Natural killer cell (primary cell): ENCODE data around the gene RSAD2. TPM values are rescaled to one million over a fixed set of nuclear protein-coding genes. Genes with fewer than 3 reads are reported as not detected.
A peak's percentile ranks its signal among the peaks of the same experiment; 100 is the strongest.

Source experiments
- ATAC-seq, 3 donors: fragments of 150-1000 bp in 2 of 3; fragments of 200-7000 bp in 1 of 3; cut with Tn5 transposase; 1 replicate in 1 of 3; 2 replicates in 2 of 3; pipeline ENCODE4 v1.10.0; 2021; ENCODE audit warnings: mild to moderate bottlenecking in 2 of 3, moderate library complexity in 2 of 3
- DNase-seq, 2 donors: peaks; one replicate each; pipeline versions ENCODE4 v3.0.0 to v3.0.0-alpha.2; 2013 to 2021; ENCODE audit warnings: mixed read lengths in 1 of 2
- H3K27ac ChIP-seq: one replicate; pipeline ENCODE4 v1.5.1; 2013; ENCODE audit warnings: mild to moderate bottlenecking, low read length
- H3K27me3 ChIP-seq: one replicate; pipeline ENCODE4 v1.6.1; 2013; ENCODE audit warnings: low read length; ENCODE audit not compliant: control insufficient read depth, insufficient read depth
- H3K36me3 ChIP-seq: one replicate; pipeline ENCODE4 v1.6.1; 2013; ENCODE audit warnings: low read length; ENCODE audit not compliant: control insufficient read depth, insufficient read depth
- H3K4me1 ChIP-seq: one replicate; pipeline ENCODE4 v1.6.1; 2013; ENCODE audit warnings: low read length; ENCODE audit not compliant: control insufficient read depth, insufficient read depth
- H3K4me3 ChIP-seq: one replicate; pipeline ENCODE4 v1.5.1; 2013; ENCODE audit warnings: low read length
- H3K9me3 ChIP-seq: one replicate; pipeline ENCODE4 v1.6.1; 2013; ENCODE audit warnings: low read length; ENCODE audit not compliant: control insufficient read depth, insufficient read depth
- H3K27ac Mint-ChIP-seq, 2 donors: one replicate each; pipeline ENCODE4 v1.8.0; 2022; ENCODE audit warnings: mild to moderate bottlenecking in 2 of 2, mixed read lengths in 2 of 2, moderate library complexity in 1 of 2
- H3K27me3 Mint-ChIP-seq, 2 donors: one replicate each; pipeline ENCODE4 v1.8.0; 2022; ENCODE audit warnings: low read depth in 2 of 2, mixed read lengths in 2 of 2
- H3K36me3 Mint-ChIP-seq: one replicate; pipeline ENCODE4 v1.8.0; 2022; ENCODE audit warnings: mixed read lengths
- H3K4me1 Mint-ChIP-seq, 2 donors: one replicate each; pipeline ENCODE4 v1.8.0; 2022; ENCODE audit warnings: mixed read lengths in 2 of 2
- H3K4me3 Mint-ChIP-seq: one replicate; pipeline ENCODE4 v1.8.0; 2022; ENCODE audit warnings: mild to moderate bottlenecking, moderate library complexity, mixed read lengths
- H3K9me3 Mint-ChIP-seq, 2 donors: one replicate each; pipeline ENCODE4 v1.8.0; 2022; ENCODE audit warnings: mixed read lengths in 2 of 2
- WGBS: methylation state at CpG from one replicate; pipeline ENCODE4 v1.1.7; 2013; ENCODE audit warnings: missing lambda C conversion rate; ENCODE audit not compliant: insufficient coverage; 5-methylcytosine and 5-hydroxymethylcytosine counted together
- intact Hi-C: fragments of 100-400 bp; cut with micrococcal nuclease; formaldehyde crosslinking; loops from one replicate; pipeline ENCODE4 v1.14.2; 2022
- total RNA-seq, 4 donors: library from RNA; stranded (reverse); fragments of 120-200 nt in 1 of 4; gene quantifications; one replicate each; pipeline versions ENCODE4 v1.2.3 to v1.2.4, GENCODE V29; 2013 to 2022
- TF ChIP-seq, protein P1 (sequence below): fragments of 200-600 bp; IDR thresholded peaks from one replicate; pipeline ENCODE4 v1.8.0; 2022; ENCODE audit warnings: antibody characterized with exemption

Gene RSAD2
- total RNA-seq, 3 donors from 2014 or later (not counting 1 experiment from before 2014, with no cell fraction given): 7.9 to 12.0 (median 9.4) TPM

DNA sequence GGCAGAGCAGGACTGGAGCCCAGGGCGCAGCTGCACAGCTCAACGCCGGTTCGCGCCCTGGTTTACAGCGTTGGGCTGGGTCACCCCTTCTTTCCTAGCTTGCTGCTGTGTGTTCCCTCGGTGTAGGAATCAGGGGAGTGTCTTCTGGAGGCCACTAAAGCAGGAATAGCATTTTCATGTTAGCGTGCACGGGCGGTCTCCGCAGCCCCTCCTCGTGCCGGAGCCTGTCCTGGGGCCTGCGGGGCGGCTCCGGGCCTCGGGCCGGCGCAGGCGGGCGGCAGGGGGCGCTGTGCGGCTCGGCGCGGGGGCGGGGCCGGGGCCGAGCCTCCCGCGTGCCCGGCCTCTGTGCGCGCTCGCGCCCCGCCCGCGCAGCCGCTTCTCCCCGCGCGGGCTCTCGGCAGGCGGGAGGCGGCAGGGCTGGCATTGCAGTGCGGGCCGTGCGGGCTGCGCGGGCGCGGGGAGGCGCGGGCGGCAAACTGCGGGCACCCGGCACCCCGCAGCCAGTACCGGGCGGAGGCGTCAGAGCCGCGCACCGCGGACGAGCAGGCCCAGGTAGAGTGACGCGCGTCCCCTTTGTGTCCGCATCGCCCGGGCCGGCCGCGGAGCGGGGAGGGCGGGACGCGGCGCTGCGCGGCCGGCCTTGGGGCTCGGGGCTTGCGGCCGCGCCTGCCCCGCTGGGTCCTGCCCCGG lies 39.6 kb downstream of the RSAD2 start, which contains the start of gene RNF144A:
RNF144A (plus strand) TSS at position 342 of the 690 bp plus-strand sequence. CDS start 79,515 bp downstream, outside the sequence.
- TF ChIP-seq, protein P1, sequence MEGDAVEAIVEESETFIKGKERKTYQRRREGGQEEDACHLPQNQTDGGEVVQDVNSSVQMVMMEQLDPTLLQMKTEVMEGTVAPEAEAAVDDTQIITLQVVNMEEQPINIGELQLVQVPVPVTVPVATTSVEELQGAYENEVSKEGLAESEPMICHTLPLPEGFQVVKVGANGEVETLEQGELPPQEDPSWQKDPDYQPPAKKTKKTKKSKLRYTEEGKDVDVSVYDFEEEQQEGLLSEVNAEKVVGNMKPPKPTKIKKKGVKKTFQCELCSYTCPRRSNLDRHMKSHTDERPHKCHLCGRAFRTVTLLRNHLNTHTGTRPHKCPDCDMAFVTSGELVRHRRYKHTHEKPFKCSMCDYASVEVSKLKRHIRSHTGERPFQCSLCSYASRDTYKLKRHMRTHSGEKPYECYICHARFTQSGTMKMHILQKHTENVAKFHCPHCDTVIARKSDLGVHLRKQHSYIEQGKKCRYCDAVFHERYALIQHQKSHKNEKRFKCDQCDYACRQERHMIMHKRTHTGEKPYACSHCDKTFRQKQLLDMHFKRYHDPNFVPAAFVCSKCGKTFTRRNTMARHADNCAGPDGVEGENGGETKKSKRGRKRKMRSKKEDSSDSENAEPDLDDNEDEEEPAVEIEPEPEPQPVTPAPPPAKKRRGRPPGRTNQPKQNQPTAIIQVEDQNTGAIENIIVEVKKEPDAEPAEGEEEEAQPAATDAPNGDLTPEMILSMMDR: peak; percentile 51
- WGBS: 5% methylated on average over 90 of the region's 90 CpGs
- peaks cover 5% of the 10 kb centered on the region for H3K9me3 ChIP-seq
- DNase-seq: peak; percentile 80 to 88
- peaks cover 34% of the 10 kb centered on the region for H3K4me1 ChIP-seq
- ATAC-seq: peak; percentile 92 to 98 (median 95)
- Mint-ChIP-seq H3K27ac (peak within 1 kb of the TSS in 1 of 2 donors; percentile 64), H3K36me3 (no peaks in the 10 kb centered on the region), H3K9me3 (no peaks in the 10 kb centered on the region), H3K4me3 (peak within 1 kb of the TSS; percentile 82), H3K27me3 (peaks cover 6 to 7% of the 10 kb centered on the region in 2 donors), H3K4me1 (peaks cover 33 to 64% of the 10 kb centered on the region in 2 donors)
- H3K27ac ChIP-seq: no peak within 1 kb of the TSS
- H3K36me3 ChIP-seq: no peaks in the 10 kb centered on the region
- H3K27me3 ChIP-seq: no peaks in the 10 kb centered on the region
- peak within 1 kb of the TSS; percentile 56 for H3K4me3 ChIP-seq
- intact Hi-C loops: no loop called here

DNA sequence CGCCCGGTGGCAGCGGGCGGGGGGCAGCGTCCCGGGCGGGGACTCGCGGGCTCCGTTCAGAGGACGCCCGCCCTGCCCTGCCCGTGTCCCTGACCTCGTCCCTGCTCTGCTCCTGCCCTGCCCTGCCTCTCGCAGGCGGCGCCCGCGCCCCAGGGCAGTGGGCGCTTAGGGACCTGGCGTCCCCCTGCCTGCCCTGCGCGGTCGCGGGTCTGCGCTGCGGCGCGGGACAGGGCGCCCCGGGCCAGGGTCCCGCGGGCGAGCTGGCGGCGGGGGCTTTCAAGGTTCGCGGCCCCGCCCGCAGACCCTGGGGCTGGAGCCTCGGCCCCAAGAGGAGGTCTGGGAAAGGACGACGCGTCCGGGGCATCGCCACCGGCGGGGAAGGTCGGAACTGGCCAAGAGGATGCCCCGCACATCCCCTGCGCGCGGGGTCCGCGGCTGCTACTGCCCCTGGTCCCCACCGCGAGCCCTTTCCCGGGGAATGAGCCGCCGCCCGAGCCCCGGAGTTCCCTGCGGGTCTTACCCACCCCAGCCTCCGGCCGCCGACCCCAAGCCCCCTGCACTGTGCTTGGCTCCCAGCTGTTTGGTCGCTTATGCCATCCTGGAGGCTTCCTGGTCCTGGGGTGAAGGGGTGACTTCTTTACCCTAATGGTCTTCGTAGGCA lies 40.3 kb downstream of the RSAD2 start:
- intact Hi-C loops: no loop called here
- H3K4me1 Mint-ChIP-seq: peaks cover 27 to 61% of the 10 kb centered on the region in 2 donors
- no peak for DNase-seq

DNA sequence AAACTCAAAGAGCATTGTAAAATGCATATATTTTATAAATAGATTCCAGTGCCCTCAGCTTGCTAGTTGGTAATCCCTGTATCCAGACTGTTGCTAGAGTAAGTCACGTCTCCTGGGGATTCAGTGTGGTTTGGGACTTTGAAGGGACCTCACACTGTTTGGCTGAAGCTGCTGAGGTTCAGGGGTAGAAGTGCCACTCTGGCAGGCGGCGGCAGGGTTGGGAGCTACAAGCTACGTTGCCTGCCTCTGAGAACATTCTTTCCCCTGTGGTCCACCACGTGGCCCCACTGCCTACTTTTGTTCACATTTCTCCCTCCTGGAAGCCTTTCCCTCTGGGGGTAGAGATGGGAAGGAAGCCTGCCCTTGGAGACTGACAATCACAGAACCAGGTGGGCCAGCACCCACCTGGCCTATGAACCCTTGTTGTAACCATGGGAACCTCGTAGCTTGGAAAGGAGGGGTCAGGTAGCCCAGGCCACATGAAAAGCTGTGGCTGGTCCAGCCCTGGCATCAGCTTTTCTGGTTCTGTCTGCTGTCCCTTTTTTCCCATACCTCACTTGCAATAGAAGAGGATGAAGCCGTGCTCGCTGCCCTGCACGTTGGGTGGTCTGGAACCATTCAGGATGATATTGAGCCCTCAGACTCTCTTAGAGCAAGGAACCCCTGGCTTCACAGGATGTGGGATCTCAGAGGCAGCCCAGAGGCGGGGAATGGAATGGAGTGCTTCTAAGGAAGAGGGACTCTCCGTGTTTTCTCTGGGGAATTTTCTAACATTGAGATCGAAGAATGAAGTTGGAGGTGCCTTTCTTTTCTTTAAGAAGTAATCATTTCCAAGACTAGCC lies 42.5 kb downstream of the RSAD2 start:
- peaks cover 35 to 65% of the 10 kb centered on the region in 2 donors for H3K4me1 Mint-ChIP-seq
- ATAC-seq (no peak), DNase-seq (no peak)
- Histone ChIP-seq H3K27me3 (no peaks in the 10 kb centered on the region), H3K27ac (no peak overlapping the region), H3K4me3 (no peak overlapping the region), H3K36me3 (no peaks in the 10 kb centered on the region), H3K9me3 (peaks cover 5% of the 10 kb centered on the region), H3K4me1 (peaks cover 23% of the 10 kb centered on the region)
- H3K4me3 Mint-ChIP-seq: peak overlapping the region; percentile 28
- intact Hi-C loops: no loop called here
- no peaks in the 10 kb centered on the region for H3K27me3 Mint-ChIP-seq
- TF ChIP-seq, protein P1: no peak
- H3K9me3 Mint-ChIP-seq: no peaks in the 10 kb centered on the region
- WGBS: 80% methylated on average over 10 of the region's 12 CpGs
- H3K36me3 Mint-ChIP-seq: no peaks in the 10 kb centered on the region
- H3K27ac Mint-ChIP-seq: peak overlapping the region in 1 of 2 donors; percentile 14

More for the DNA sequence above, 40.3 kb downstream of the RSAD2 start:
- ATAC-seq: peak in 2 of 3 donors; percentile 44 to 45
- TF ChIP-seq, protein P1: no peak
- peaks cover 29% of the 10 kb centered on the region for H3K4me1 ChIP-seq
- peak overlapping the region; percentile 71 for H3K4me3 Mint-ChIP-seq
- H3K27ac Mint-ChIP-seq: peak overlapping the region in 1 of 2 donors; percentile 20
- peaks cover 5% of the 10 kb centered on the region for H3K9me3 ChIP-seq
- no peaks in the 10 kb centered on the region for H3K36me3 ChIP-seq
- no peak overlapping the region for H3K27ac ChIP-seq
- peaks cover 6 to 7% of the 10 kb centered on the region in 2 donors for H3K27me3 Mint-ChIP-seq
- under 1% methylated on average over 68 of the region's 68 CpGs for WGBS
- H3K4me3 ChIP-seq: peak overlapping the region; percentile 56
- no peaks in the 10 kb centered on the region for H3K9me3 Mint-ChIP-seq
- H3K36me3 Mint-ChIP-seq: no peaks in the 10 kb centered on the region
- H3K27me3 ChIP-seq: no peaks in the 10 kb centered on the region
